Right cardiac atrium (tissue), 5 donors: Measurements from ENCODE around the gene CIITA. TPM values are rescaled to one million over a fixed set of nuclear protein-coding genes. Genes with fewer than 3 reads are reported as not detected.

Source experiments
- ATAC-seq, 2 donors: fragments of 200-7000 bp; cut with Tn5 transposase; one replicate each; pipeline versions ENCODE4 v1.8.0 to v1.9.1; 2020; ENCODE audit warnings: moderate library complexity in 2 of 2, mild to moderate bottlenecking in 1 of 2
- DNase-seq, 3 donors: peaks; one replicate each; pipeline ENCODE4 v3.0.0-alpha.2; 2020
- H3K27ac ChIP-seq: one replicate; pipeline ENCODE4 v1.5.1; 2013; ENCODE audit warnings: mild to moderate bottlenecking, low read length, control low read depth, moderate library complexity
- H3K27me3 ChIP-seq: one replicate; pipeline ENCODE4 v1.6.1; 2013; ENCODE audit not compliant: control insufficient read depth, insufficient read depth
- H3K4me1 ChIP-seq: one replicate; pipeline ENCODE4 v1.6.1; 2013; ENCODE audit warnings: low read length; ENCODE audit not compliant: control insufficient read depth, insufficient read depth
- H3K4me3 ChIP-seq: one replicate; pipeline ENCODE4 v1.5.1; 2013; ENCODE audit warnings: low read length, control low read depth
- H3K9me3 ChIP-seq: one replicate; pipeline ENCODE4 v1.6.1; 2013; ENCODE audit warnings: low read length; ENCODE audit not compliant: control insufficient read depth
- WGBS: extraction: QIAGEN DNeasy Blood & Tissue Kit; methylation state at CpG from one replicate; pipeline ENCODE4 v1.1.7; 2013; 5-methylcytosine and 5-hydroxymethylcytosine counted together
- intact Hi-C, 4 donors: fragments of 100-400 bp; cut with DNase I; formaldehyde crosslinking; loops; one replicate each; pipeline versions ENCODE4 v1.11.0 to v1.14.0; 2022 to 2023
- polyA plus RNA-seq: library from polyadenylated mRNA; stranded (reverse); fragments of 200-250 nt; gene quantifications from one replicate; pipeline ENCODE4 v1.2.3, GENCODE V29; 2013
- total RNA-seq, 4 donors: library from RNA; stranded (reverse); fragmentation: NEBNext Ultra II Directional; extraction: Animal tissue kit (Norgen Biotek cat#: 25700); gene quantifications; one replicate each; pipeline ENCODE4 v1.2.1, GENCODE V29; 2021
- donor health status: healthy with polysubstance abuse.
- donor health status: DM: no; HTN: yes; CAD: no.
- donor health status: DM: no; HTN: no; CAD: no.
- donor health status: DM: no; HTN: yes; CAD: no; lungs with severe emphysema.
- donor health status: DM: yes; HTN: yes; CAD: no.

The CIITA gene
- total and polyA plus RNA-seq, 5 donors, result 5.3 to 9.1 (median 7.3) TPM

GRCh38 chr16:10851512-10851911 lies 25.5 kb upstream of the CIITA start:
- H3K9me3 ChIP-seq, result no peaks in the 10 kb centered on the region

GRCh38 chr16:10852286-10852685 lies 24.7 kb upstream of the CIITA start:
- DNase-seq (no peak), ATAC-seq (no peak)
- Histone ChIP-seq H3K27me3 (no peaks in the 10 kb centered on the region), H3K27ac (no peak overlapping the region), H3K4me1 (peaks cover 2% of the 10 kb centered on the region), H3K9me3 (no peaks in the 10 kb centered on the region), H3K4me3 (no peak overlapping the region)
- WGBS, result 36% methylated on average over 4 of the region's 4 CpGs
- intact Hi-C loops, result no loop called here

More at GRCh38 chr16:10851512-10851911, 25.5 kb upstream of the CIITA start:
- intact Hi-C loops, result no loop called here
- H3K27me3 ChIP-seq, result no peaks in the 10 kb centered on the region
- peaks cover 6% of the 10 kb centered on the region for H3K4me1 ChIP-seq
- H3K27ac ChIP-seq, result no peak overlapping the region
- WGBS, result 95% methylated on average over 3 of the region's 3 CpGs
- H3K4me3 ChIP-seq, result no peak overlapping the region
- ATAC-seq (no peak), DNase-seq (no peak)

- Histone ChIP-seq H3K27ac (no peak overlapping the region), H3K4me3 (no peak overlapping the region), H3K9me3 (no peaks in the 10 kb centered on the region), H3K4me1 (peaks cover 2% of the 10 kb centered on the region), H3K27me3 (no peaks in the 10 kb centered on the region)
- ATAC-seq (no peak), DNase-seq (no peak)
- intact Hi-C loops, result no loop called here
- WGBS, result 68% methylated on average over 5 of the region's 5 CpGs
Observed at GRCh38 chr16:10852948-10853347, 24.1 kb upstream of the CIITA start.

- H3K27me3 ChIP-seq, result no peaks in the 10 kb centered on the region
- WGBS, result 95% methylated on average over 2 of the region's 2 CpGs
- DNase-seq (no peak), ATAC-seq (no peak)
- H3K4me3 ChIP-seq, result no peak overlapping the region
- no peak overlapping the region for H3K27ac ChIP-seq
- intact Hi-C loops, result no loop called here
- peaks cover 2% of the 10 kb centered on the region for H3K4me1 ChIP-seq
- H3K9me3 ChIP-seq, result no peaks in the 10 kb centered on the region
Observed at GRCh38 chr16:10856042-10856441, 21.0 kb upstream of the CIITA start.

- no peak for DNase-seq
- Histone ChIP-seq H3K4me3 (no peak overlapping the region), H3K9me3 (no peaks in the 10 kb centered on the region), H3K27me3 (no peaks in the 10 kb centered on the region), H3K4me1 (no peaks in the 10 kb centered on the region), H3K27ac (no peak overlapping the region)
- 81% methylated on average over 1 of the region's 1 CpG for WGBS
- intact Hi-C loops, result no loop called here
- ATAC-seq, result no peak
Observed at GRCh38 chr16:10858203-10858602, 18.8 kb upstream of the CIITA start.

GRCh38 chr16:10859020-10859419 lies 18.0 kb upstream of the CIITA start:
- ATAC-seq (no peak), DNase-seq (no peak)
- Histone ChIP-seq H3K4me1 (no peaks in the 10 kb centered on the region), H3K9me3 (no peaks in the 10 kb centered on the region), H3K4me3 (no peak overlapping the region), H3K27me3 (no peaks in the 10 kb centered on the region), H3K27ac (no peak overlapping the region)
- intact Hi-C loops, result no loop called here
- 48% methylated on average over 2 of the region's 2 CpGs for WGBS

GRCh38 chr16:10859658-10860057 lies 17.3 kb upstream of the CIITA start:
- intact Hi-C loops, result no loop called here
- 85% methylated on average over 6 of the region's 6 CpGs for WGBS
- no peak for ATAC-seq
- no peak for DNase-seq
- Histone ChIP-seq H3K4me1 (no peaks in the 10 kb centered on the region), H3K9me3 (no peaks in the 10 kb centered on the region), H3K4me3 (no peak overlapping the region), H3K27me3 (no peaks in the 10 kb centered on the region), H3K27ac (no peak overlapping the region)

GRCh38 chr16:10862438-10862837 lies 14.6 kb upstream of the CIITA start:
- peak in 1 of 3 donors; percentile 36 for DNase-seq
- 57% methylated on average over 2 of the region's 2 CpGs for WGBS
- ATAC-seq, result peak; percentile 43 to 62

GRCh38 chr16:10865991-10866966 lies 10.7 kb upstream of the CIITA start:
- no peak overlapping the region for H3K4me3 ChIP-seq
- 59% methylated on average over 13 of the region's 13 CpGs for WGBS
- peak; percentile 44 to 86 (median 80) for DNase-seq

More at GRCh38 chr16:10862438-10862837, 14.6 kb upstream of the CIITA start:
- H3K4me3 ChIP-seq, result no peak overlapping the region
- H3K9me3 ChIP-seq, result no peaks in the 10 kb centered on the region
- no peaks in the 10 kb centered on the region for H3K27me3 ChIP-seq
- H3K27ac ChIP-seq, result no peak overlapping the region
- intact Hi-C loops, result no loop called here
- no peaks in the 10 kb centered on the region for H3K4me1 ChIP-seq

GRCh38 chr16:10867199-10867598 lies 9.8 kb upstream of the CIITA start:
- no peak overlapping the region for H3K4me3 ChIP-seq
- no peaks in the 10 kb centered on the region for H3K9me3 ChIP-seq
- WGBS, result 80% methylated on average over 6 of the region's 6 CpGs
- ATAC-seq (no peak), DNase-seq (no peak)
- H3K27ac ChIP-seq, result no peak overlapping the region
- no peaks in the 10 kb centered on the region for H3K27me3 ChIP-seq
- H3K4me1 ChIP-seq, result peaks cover 7% of the 10 kb centered on the region
- intact Hi-C loops, result no loop called here

More at GRCh38 chr16:10865991-10866966, 10.7 kb upstream of the CIITA start:
- Histone ChIP-seq H3K27me3 (no peaks in the 10 kb centered on the region), H3K9me3 (no peaks in the 10 kb centered on the region), H3K27ac (no peak overlapping the region), H3K4me1 (peaks cover 7% of the 10 kb centered on the region)
- intact Hi-C loops, result no loop called here
- ATAC-seq, result peak; percentile 34 to 45

GRCh38 chr16:10868104-10868595 lies 8.9 kb upstream of the CIITA start:
- no peak for DNase-seq
- Histone ChIP-seq H3K27ac (peak overlapping the region; percentile 53), H3K9me3 (no peaks in the 10 kb centered on the region), H3K4me1 (peaks cover 7% of the 10 kb centered on the region), H3K27me3 (no peaks in the 10 kb centered on the region), H3K4me3 (no peak overlapping the region)
- intact Hi-C loops, result no loop called here
- 75% methylated on average over 6 of the region's 6 CpGs for WGBS
- no peak for ATAC-seq
